ENCODE measurements around the gene UQCRC1.
"Not testable (repeated sequence)": the region's sequence is repeated elsewhere in the genome, so short reads cannot be mapped to it uniquely, and the experiment has no call there.

UQCRC1 gene

DNA sequence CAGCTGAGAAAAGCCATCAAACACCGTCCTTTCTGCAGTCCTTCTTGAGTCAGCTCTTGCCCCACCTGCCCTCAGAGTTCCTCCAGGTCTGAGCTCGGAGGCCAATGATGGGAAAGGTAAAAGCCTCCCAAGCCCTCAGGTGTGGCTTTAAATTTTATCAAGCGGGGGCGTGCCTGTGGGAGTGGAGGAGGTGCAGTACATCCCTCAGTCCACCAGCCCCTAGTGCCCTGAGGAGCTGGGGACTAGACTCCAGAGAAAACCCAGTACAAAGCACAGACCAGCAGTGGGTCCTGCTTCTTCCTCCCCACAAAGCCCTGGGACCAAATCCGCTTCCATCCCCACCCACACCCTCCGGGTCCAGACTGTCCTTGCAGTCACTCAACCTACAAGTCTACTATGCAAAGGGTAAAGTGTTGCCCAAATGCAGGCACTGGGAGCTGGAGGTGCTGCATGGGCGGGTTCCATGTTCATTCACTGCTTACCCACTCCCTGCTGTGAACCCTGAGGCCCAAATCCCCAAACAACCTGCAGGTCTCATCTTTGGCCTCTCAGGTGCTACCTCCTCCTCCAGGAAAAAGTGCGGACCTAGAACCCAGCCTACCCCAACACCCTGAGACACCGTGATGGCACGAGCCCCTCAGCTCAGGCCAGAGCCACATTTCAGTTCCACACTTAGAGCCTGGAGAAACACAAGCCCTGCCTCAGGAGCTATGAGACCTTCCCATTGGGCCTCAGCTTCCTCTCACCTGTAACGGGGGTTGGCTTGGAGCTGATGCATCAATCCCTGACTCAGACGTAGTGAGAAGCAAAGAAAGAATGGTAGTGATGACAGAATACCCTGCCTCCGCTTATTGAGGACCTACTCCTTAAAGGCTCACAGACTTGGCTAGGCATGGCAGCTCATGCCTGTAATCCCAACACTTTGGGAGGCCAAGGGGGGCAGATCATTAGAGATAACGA, 55.3 kb downstream of the UQCRC1 start:
- Histone ChIP-seq H3K79me2 (ENCODE audit: control insufficient read depth, insufficient read depth, low read length, unreplicated experiment) (peaks cover 53% of the 10 kb centered on the region), H3K27me3 (ENCODE audit: insufficient read depth, low read length) (no peaks in the 10 kb centered on the region), H3K36me3 (ENCODE audit: insufficient read depth, low read length) (peaks cover 1% of the 10 kb centered on the region; the same call in 1 of the 2 replicates), H3K4me1 (ENCODE audit: control insufficient read depth, insufficient read depth, low read length, unreplicated experiment) (peaks cover 26% of the 10 kb centered on the region), H3K27ac (ENCODE audit: low read depth, low read length) (no peak overlapping the region), H2AFZ (ENCODE audit: low read length, unreplicated experiment) (no peak overlapping the region), H3K4me3 (ENCODE audit: low read depth, low read length) (no peak overlapping the region; the same call in 1 of the 2 replicates)

DNA sequence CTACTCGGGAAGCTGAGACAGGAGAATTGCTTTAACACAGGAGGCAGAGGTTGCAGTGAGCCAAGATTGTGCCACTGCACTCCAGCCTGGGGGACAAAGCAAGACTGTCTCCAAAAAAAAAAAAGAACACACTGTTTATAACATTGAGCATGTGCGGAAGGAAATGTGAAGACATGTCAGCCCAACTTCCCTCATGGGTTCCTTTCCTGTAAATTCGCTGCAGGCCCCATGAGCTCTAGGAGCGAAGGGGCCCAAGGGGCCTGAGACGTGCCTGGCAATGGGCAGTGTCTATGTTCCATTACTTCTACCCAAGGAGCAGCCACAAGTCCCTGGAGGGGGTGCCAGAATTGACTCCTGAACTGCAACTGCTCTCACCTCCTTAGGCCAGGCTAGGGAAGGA, 56.1 kb downstream of the UQCRC1 start:
- no peak overlapping the region for H3K27ac ChIP-seq (ENCODE audit: low read depth, low read length)
- no peak overlapping the region for H3K4me3 ChIP-seq (ENCODE audit: low read depth, low read length)
- H3K79me2 ChIP-seq (ENCODE audit: control insufficient read depth, insufficient read depth, low read length, unreplicated experiment) = peaks cover 49% of the 10 kb centered on the region

DNA sequence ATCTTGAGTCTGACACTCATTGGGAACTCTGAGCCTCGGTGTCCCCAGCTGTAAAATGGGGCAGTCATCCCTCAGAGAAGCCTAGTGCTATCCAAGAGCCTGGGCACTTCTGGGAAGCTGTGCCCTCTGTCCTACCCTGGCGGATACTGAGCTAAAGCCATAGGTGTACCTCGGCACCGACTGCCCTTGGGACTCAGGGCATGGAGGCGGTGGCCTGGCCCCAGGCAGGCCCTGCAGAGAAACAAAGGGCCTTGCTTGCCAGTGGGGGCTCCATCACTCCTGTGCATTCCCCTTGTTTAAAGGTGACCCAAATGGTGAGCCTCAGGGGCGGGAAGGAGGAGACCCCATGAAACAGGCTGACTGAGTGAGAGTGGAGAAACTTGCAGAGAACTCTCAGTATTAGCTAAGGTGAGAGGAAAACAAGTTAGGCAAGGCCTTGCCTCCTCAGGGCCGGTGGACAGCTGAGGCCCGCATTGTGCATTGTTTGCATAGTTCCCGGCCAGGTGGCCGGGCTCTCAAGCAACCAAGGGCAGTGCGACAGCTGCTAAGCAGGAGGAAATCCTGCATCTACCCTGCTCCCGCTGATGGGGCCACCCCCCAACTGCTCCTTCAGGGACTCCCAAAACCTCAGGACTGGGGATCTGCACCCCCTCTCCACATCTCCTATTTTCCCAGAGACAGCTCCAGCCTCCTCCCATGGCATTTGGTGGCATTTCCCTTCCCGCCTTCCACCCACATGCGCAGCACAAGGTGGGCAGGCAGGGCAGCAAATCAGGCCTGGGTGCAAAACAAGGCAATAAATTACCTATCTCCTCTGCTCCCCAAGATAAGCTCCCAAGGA, 57.1 kb downstream of the UQCRC1 start:
- H3K79me2 ChIP-seq (ENCODE audit: control insufficient read depth, insufficient read depth, low read length, unreplicated experiment) = peaks cover 49% of the 10 kb centered on the region
- H3K27ac ChIP-seq (ENCODE audit: low read depth, low read length) = no peak overlapping the region
- H3K4me3 ChIP-seq (ENCODE audit: low read depth, low read length) = no peak overlapping the region
- peaks cover 16% of the 10 kb centered on the region for H3K4me1 ChIP-seq (ENCODE audit: control insufficient read depth, insufficient read depth, low read length, unreplicated experiment)
- peaks cover 10% of the 10 kb centered on the region; the same call in 1 of the 2 replicates for H3K36me3 ChIP-seq (ENCODE audit: insufficient read depth, low read length)
- H2AFZ ChIP-seq (ENCODE audit: low read length, unreplicated experiment) = no peak overlapping the region
- no peaks in the 10 kb centered on the region for H3K27me3 ChIP-seq (ENCODE audit: insufficient read depth, low read length)

More for the DNA sequence above, 56.1 kb downstream of the UQCRC1 start:
- Histone ChIP-seq H3K4me1 (ENCODE audit: control insufficient read depth, insufficient read depth, low read length, unreplicated experiment) (peaks cover 18% of the 10 kb centered on the region), H3K27me3 (ENCODE audit: insufficient read depth, low read length) (no peaks in the 10 kb centered on the region), H3K36me3 (ENCODE audit: insufficient read depth, low read length) (peaks cover 4% of the 10 kb centered on the region; the same call in 1 of the 2 replicates), H2AFZ (ENCODE audit: low read length, unreplicated experiment) (no peak overlapping the region)

DNA sequence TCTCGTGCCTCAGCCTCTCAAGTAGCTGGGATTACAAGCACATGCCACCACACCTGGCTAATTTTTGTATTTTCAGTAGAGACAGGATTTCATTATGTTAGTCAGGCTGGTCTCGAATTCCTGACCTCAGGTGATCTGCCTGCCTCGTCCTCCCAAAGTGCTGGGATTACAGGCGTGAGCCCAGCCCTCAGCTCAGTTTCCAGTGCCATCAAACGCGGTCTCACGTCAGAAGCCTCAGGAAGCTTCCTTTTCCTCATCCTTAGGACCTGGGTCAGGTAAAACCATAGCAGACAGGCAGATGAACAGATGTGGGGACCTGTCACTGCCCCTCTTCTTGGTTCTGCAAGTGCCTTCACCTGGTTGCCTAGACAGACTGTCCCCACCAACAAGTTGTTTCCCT, 57.8 kb downstream of the UQCRC1 start:
- not testable (repeated sequence) for H2AFZ ChIP-seq (ENCODE audit: low read length, unreplicated experiment); H3K36me3 ChIP-seq (ENCODE audit: insufficient read depth, low read length); H3K27ac ChIP-seq (ENCODE audit: low read depth, low read length); H3K27me3 ChIP-seq (ENCODE audit: insufficient read depth, low read length); H3K4me3 ChIP-seq (ENCODE audit: low read depth, low read length)
- H3K4me1 ChIP-seq (ENCODE audit: control insufficient read depth, insufficient read depth, low read length, unreplicated experiment) = peaks cover 16% of the 10 kb centered on the region
- peaks cover 49% of the 10 kb centered on the region for H3K79me2 ChIP-seq (ENCODE audit: control insufficient read depth, insufficient read depth, low read length, unreplicated experiment)

Data from ACC112 (cell line).